SK-N-SH (cell line): ENCODE data around the gene DOK6. TPM values are rescaled to one million over a fixed set of nuclear protein-coding genes. Genes with fewer than 3 reads are reported as not detected.

ENCODE experiments used
- CTCF ChIA-PET: fragments of 300-600, 350-600 bp; formaldehyde crosslinking; extraction: SDS; loops from one replicate; lab custom pipeline; 2021; lab: Yijun Ruan, JAX
- POLR2A ChIA-PET: fragments of 350-600 bp; sonication (Branson Sonifier 250); formaldehyde crosslinking; extraction: SDS; loops from one replicate; lab custom pipeline; 2020; ENCODE audit warnings: antibody characterized with exemption, inconsistent platforms; lab: Yijun Ruan, JAX
- DNase-seq: peaks from one replicate; pipeline ENCODE4 v3.0.0; 2012
- H2AFZ ChIP-seq: fragments of 200-600 bp; sonication (generic); 2 replicates; pipeline ENCODE4 v1.8.1; 2016; ENCODE audit warnings: antibody characterized with exemption, mild to moderate bottlenecking, low read depth
- H3F3A ChIP-seq: fragments of 200-600 bp; sonication (generic); replicated peaks from 2 replicates; pipeline ENCODE3; 2016; ENCODE audit warnings: antibody characterized with exemption, mild to moderate bottlenecking; ENCODE audit not compliant: insufficient read depth
- H3K27ac ChIP-seq, 2 experiments: fragments of 200-500 bp in 1 of 2; fragments of 200-600 bp in 1 of 2; sonication (Bioruptor generic) in 1 of 2; sonication (generic), shearing (Covaris generic) in 1 of 2; 2 replicates each; pipeline versions ENCODE4 v1.5.1 to v1.6.1; 2014 to 2016; ENCODE audit warnings: low read depth in 2 of 2, inconsistent platforms in 1 of 2, low read length in 1 of 2, mild to moderate bottlenecking in 1 of 2, mixed read lengths in 1 of 2
- H3K27me3 ChIP-seq: fragments of 200-600 bp; sonication (generic), shearing (Covaris generic); 2 replicates; pipeline ENCODE4 v1.6.1; 2016; ENCODE audit warnings: mixed run types; ENCODE audit not compliant: insufficient read depth
- H3K36me3 ChIP-seq, 2 experiments: fragments of 200-500 bp in 1 of 2; fragments of 200-600 bp in 1 of 2; sonication (Bioruptor generic) in 1 of 2; sonication (generic) in 1 of 2; replicated peaks in 1 of 2; 2 replicates each; pipeline versions ENCODE3 to v1.5.1; 2014 to 2016; ENCODE audit warnings: low read length in 1 of 2, mild to moderate bottlenecking in 1 of 2; ENCODE audit not compliant: insufficient read depth in 2 of 2, control insufficient read depth in 1 of 2
- H3K4me1 ChIP-seq, 2 experiments: fragments of 200-500 bp in 1 of 2; fragments of 200-600 bp in 1 of 2; sonication (Bioruptor generic) in 1 of 2; sonication (generic), shearing (Covaris generic) in 1 of 2; 2 replicates each; pipeline versions ENCODE4 v1.5.1 to v1.6.1; 2014 to 2016; ENCODE audit warnings: low read depth in 1 of 2, low read length in 1 of 2, mixed run types in 1 of 2; ENCODE audit not compliant: insufficient read depth in 2 of 2, control insufficient read depth in 1 of 2
- H3K4me2 ChIP-seq: fragments of 200-600 bp; sonication (generic), shearing (Covaris generic); 2 replicates; pipeline ENCODE4 v1.6.1; 2017; ENCODE audit warnings: mixed run types
- H3K4me3 ChIP-seq, 2 experiments: fragments of 200-500 bp in 1 of 2; fragments of 200-600 bp in 1 of 2; sonication (Bioruptor generic) in 1 of 2; sonication (generic), shearing (Covaris generic) in 1 of 2; 2 replicates each; pipeline versions ENCODE4 v1.5.1 to v1.8.1; 2014 to 2016; ENCODE audit warnings: low read depth in 2 of 2, inconsistent platforms in 1 of 2, low read length in 1 of 2, mild to moderate bottlenecking in 1 of 2, mixed read lengths in 1 of 2, moderate library complexity in 1 of 2
- H3K79me2 ChIP-seq: fragments of 200-600 bp; sonication (generic); 2 replicates; pipeline ENCODE4 v1.8.1; 2017; ENCODE audit warnings: mild to moderate bottlenecking; ENCODE audit not compliant: insufficient read depth
- H3K9ac ChIP-seq: fragments of 200-600 bp; sonication (generic); 2 replicates; pipeline ENCODE4 v1.6.1; 2017; ENCODE audit warnings: mixed run types
- H3K9me2 ChIP-seq: fragments of 200-600 bp; sonication (generic); 2 replicates; pipeline ENCODE4 v1.6.1; 2017; ENCODE audit warnings: mixed run types
- H3K9me3 ChIP-seq: fragments of 200-600 bp; sonication (generic); 2 replicates; pipeline ENCODE4 v1.6.1; 2017; ENCODE audit warnings: mixed run types, mild to moderate bottlenecking, moderate library complexity
- H4K20me1 ChIP-seq: fragments of 200-600 bp; sonication (generic); 2 replicates; pipeline ENCODE4 v1.6.1; 2017; ENCODE audit warnings: mild to moderate bottlenecking, mixed run types; ENCODE audit not compliant: insufficient read depth
- CTCF ChIP-seq: fragments of 200-600 bp; sonication (generic); IDR thresholded peaks from 2 replicates; pipeline ENCODE4 v1.6.1; 2017; ENCODE audit warnings: antibody characterized with exemption, mild to moderate bottlenecking, moderate library complexity
- FOXM1 ChIP-seq: IDR thresholded peaks from 2 replicates; pipeline ENCODE4 v1.4.0; 2012; ENCODE audit warnings: low read depth, mild to moderate bottlenecking
- GATA2 ChIP-seq: sonication (generic); formaldehyde crosslinking; IDR thresholded peaks from 2 replicates; pipeline ENCODE4 v1.5.0; 2020; ENCODE audit warnings: mild to moderate bottlenecking, missing genetic modification reagents
- JUND ChIP-seq: IDR thresholded peaks from 2 replicates; pipeline ENCODE4 v1.4.0; 2012
- MAX ChIP-seq: IDR thresholded peaks from 2 replicates; pipeline ENCODE4 v1.4.0; 2012; ENCODE audit warnings: low read depth
- MXI1 ChIP-seq: IDR thresholded peaks from 2 replicates; pipeline ENCODE4 v1.6.1; 2012; ENCODE audit warnings: mild to moderate bottlenecking, low read depth, low read length, improper control_type of control experiment
- RAD21 ChIP-seq: IDR thresholded peaks from 2 replicates; pipeline ENCODE4 v1.6.1; 2012; ENCODE audit warnings: mild to moderate bottlenecking, low read length
- RCOR1 ChIP-seq: fragments of 150-350 bp; IDR thresholded peaks from 2 replicates; pipeline ENCODE4 v1.6.1; 2017; ENCODE audit warnings: antibody characterized with exemption, low read length
- RFX5 ChIP-seq: IDR thresholded peaks from 2 replicates; pipeline ENCODE4 v1.6.1; 2012; ENCODE audit warnings: mild to moderate bottlenecking, improper control_type of control experiment, low read length
- RXRA ChIP-seq: IDR thresholded peaks from 2 replicates; pipeline ENCODE4 v1.4.0; 2012; ENCODE audit warnings: low read depth, mild to moderate bottlenecking, borderline replicate concordance
- USF1 ChIP-seq: IDR thresholded peaks from 2 replicates; pipeline ENCODE4 v1.4.0; 2012; ENCODE audit warnings: low read depth, borderline replicate concordance
- USF2 ChIP-seq: fragments of 150-350 bp; IDR thresholded peaks from 2 replicates; pipeline ENCODE4 v1.6.1; 2017; ENCODE audit warnings: antibody characterized with exemption, low read length, low read depth, borderline replicate concordance
- ZBTB33 ChIP-seq: IDR thresholded peaks from 2 replicates; pipeline ENCODE4 v1.4.0; 2012; ENCODE audit warnings: low read depth, borderline replicate concordance
- WGBS: methylation state at CpG from one replicate; pipeline ENCODE4 v1.1.6; 2017; ENCODE audit warnings: low lambda C conversion rate; 5-methylcytosine and 5-hydroxymethylcytosine counted together
- polyA plus RNA-seq, 3 experiments: library from polyadenylated mRNA; depleted of rRNA; stranded (reverse); fragments of >200 nt; gene quantifications; 2 replicates each; pipeline ENCODE4 v1.2.3, GENCODE V29; 2012

Gene DOK6
- polyA plus RNA-seq, 1 of the 3 experiments (the other 2 are of a cell fraction): 3.9 TPM

GRCh38 chr18:69674292-69674877 lies 273.7 kb downstream of the DOK6 start:
- no peak overlapping the region for H3K27ac ChIP-seq
- no peak overlapping the region for H3K4me3 ChIP-seq
- H3K9me3 ChIP-seq: no peaks in the 10 kb centered on the region
- no peaks in the 10 kb centered on the region; a peak in 1 of 4 replicates for H3K4me1 ChIP-seq
- no peaks in the 10 kb centered on the region for H3K36me3 ChIP-seq
- H3K9me2 ChIP-seq: no peaks in the 10 kb centered on the region
- TF ChIP-seq MXI1: no peak
- TF ChIP-seq MAX: no peak
- no peak for TF ChIP-seq JUND
- TF ChIP-seq USF2: no peak
- TF ChIP-seq ZBTB33: no peak
- no peak for TF ChIP-seq GATA2 (CRISPR knock-in tag)
- no peak for TF ChIP-seq FOXM1
- TF ChIP-seq RCOR1: no peak
- no peak for TF ChIP-seq RFX5
- no peak for TF ChIP-seq USF1
- TF ChIP-seq RAD21: no peak
- no peak for TF ChIP-seq CTCF
- no peak for TF ChIP-seq RXRA
- no peak overlapping the region for H3K9ac ChIP-seq
- H2AFZ ChIP-seq: no peak overlapping the region
- no peaks in the 10 kb centered on the region for H4K20me1 ChIP-seq
- ChIA-PET CTCF (no interaction called here), POLR2A (no interaction called here)
- H3F3A ChIP-seq: no peaks in the 10 kb centered on the region
- no peak overlapping the region for H3K4me2 ChIP-seq
- 100% methylated on average over 2 of the region's 2 CpGs for WGBS
- no peaks in the 10 kb centered on the region for H3K27me3 ChIP-seq
- H3K79me2 ChIP-seq: no peaks in the 10 kb centered on the region
- DNase-seq: no peak
